ENCODE data around the gene SIRPB1.
"Not testable (repeated sequence)": the region's sequence is repeated elsewhere in the genome, so short reads cannot be mapped to it uniquely, and the experiment has no call there.

The SIRPB1 gene

GRCh38 chr20:1587781-1588532, 31.9 kb downstream of the SIRPB1 start:
- TF ChIP-seq EZH2 (IDR thresholded peaks at IDR 0.05; ENCODE audit: borderline replicate concordance, low read length) = no peak
- no peak for TF ChIP-seq CTCF (IDR thresholded peaks at IDR 0.05; ENCODE audit: low read length)
- Histone ChIP-seq H3K27me3 (ENCODE audit: insufficient read depth, low read length) (no peaks in the 10 kb centered on the region), H3K4me3 (ENCODE audit: low read depth, low read length, poor library complexity, severe bottlenecking) (no peak overlapping the region), H3K4me2 (ENCODE audit: low read length) (no peak overlapping the region), H3F3A (ENCODE audit: insufficient read depth, low read length) (no peaks in the 10 kb centered on the region), H3K36me3 (ENCODE audit: insufficient read depth, low read length) (no peaks in the 10 kb centered on the region), H3K79me2 (ENCODE audit: insufficient read depth, low read length) (no peaks in the 10 kb centered on the region), H3K4me1 (ENCODE audit: insufficient read depth, low read length, severe bottlenecking) (no peaks in the 10 kb centered on the region), H3K9me2 (ENCODE audit: low read depth, low read length) (no peaks in the 10 kb centered on the region), H3K27ac (ENCODE audit: low read depth, low read length, poor library complexity, severe bottlenecking) (no peak overlapping the region), H3K9me3 (ENCODE audit: low read length) (no peaks in the 10 kb centered on the region), H4K20me1 (ENCODE audit: insufficient read depth, low read length) (no peaks in the 10 kb centered on the region), H3K9ac (ENCODE audit: low read length) (no peak overlapping the region), H2AFZ (ENCODE audit: low read length) (no peak overlapping the region)

GRCh38 chr20:1579488-1579887, 40.3 kb downstream of the SIRPB1 start:
- Histone ChIP-seq H3K9me2 (ENCODE audit: low read depth, low read length) (no peaks in the 10 kb centered on the region), H4K20me1 (ENCODE audit: insufficient read depth, low read length) (no peaks in the 10 kb centered on the region), H3K36me3 (ENCODE audit: insufficient read depth, low read length) (no peaks in the 10 kb centered on the region), H3K27me3 (ENCODE audit: insufficient read depth, low read length) (no peaks in the 10 kb centered on the region), H2AFZ (ENCODE audit: low read length) (no peak overlapping the region), H3F3A (ENCODE audit: insufficient read depth, low read length) (no peaks in the 10 kb centered on the region), H3K4me2 (ENCODE audit: low read length) (no peak overlapping the region), H3K4me3 (ENCODE audit: low read depth, low read length, poor library complexity, severe bottlenecking) (no peak overlapping the region), H3K4me1 (ENCODE audit: insufficient read depth, low read length, severe bottlenecking) (no peaks in the 10 kb centered on the region), H3K9ac (ENCODE audit: low read length) (no peak overlapping the region), H3K27ac (ENCODE audit: low read depth, low read length, poor library complexity, severe bottlenecking) (no peak overlapping the region), H3K9me3 (ENCODE audit: low read length) (no peaks in the 10 kb centered on the region), H3K79me2 (ENCODE audit: insufficient read depth, low read length) (no peaks in the 10 kb centered on the region)
- TF ChIP-seq CTCF (IDR thresholded peaks at IDR 0.05; ENCODE audit: low read length) = no peak
- TF ChIP-seq EZH2 (IDR thresholded peaks at IDR 0.05; ENCODE audit: borderline replicate concordance, low read length) = no peak

GRCh38 chr20:1577906-1578305, 41.9 kb downstream of the SIRPB1 start:
- no peaks in the 10 kb centered on the region for H3K79me2 ChIP-seq (ENCODE audit: insufficient read depth, low read length)
- H3K4me3 ChIP-seq (ENCODE audit: low read depth, low read length, poor library complexity, severe bottlenecking) = no peak overlapping the region
- no peaks in the 10 kb centered on the region for H3K9me2 ChIP-seq (ENCODE audit: low read depth, low read length)
- no peak overlapping the region for H3K4me2 ChIP-seq (ENCODE audit: low read length)
- no peaks in the 10 kb centered on the region for H3K36me3 ChIP-seq (ENCODE audit: insufficient read depth, low read length)
- no peak for TF ChIP-seq EZH2 (IDR thresholded peaks at IDR 0.05; ENCODE audit: borderline replicate concordance, low read length)
- no peak for TF ChIP-seq CTCF (IDR thresholded peaks at IDR 0.05; ENCODE audit: low read length)
- H3K27me3 ChIP-seq (ENCODE audit: insufficient read depth, low read length) = no peaks in the 10 kb centered on the region
- H3F3A ChIP-seq (ENCODE audit: insufficient read depth, low read length) = no peaks in the 10 kb centered on the region
- H3K4me1 ChIP-seq (ENCODE audit: insufficient read depth, low read length, severe bottlenecking) = no peaks in the 10 kb centered on the region
- no peak overlapping the region for H3K27ac ChIP-seq (ENCODE audit: low read depth, low read length, poor library complexity, severe bottlenecking)
- no peak overlapping the region for H3K9ac ChIP-seq (ENCODE audit: low read length)
- no peaks in the 10 kb centered on the region for H4K20me1 ChIP-seq (ENCODE audit: insufficient read depth, low read length)
- H3K9me3 ChIP-seq (ENCODE audit: low read length) = no peaks in the 10 kb centered on the region
- no peak overlapping the region for H2AFZ ChIP-seq (ENCODE audit: low read length)

GRCh38 chr20:1577313-1577712, 42.5 kb downstream of the SIRPB1 start:
- H3K4me3 ChIP-seq (ENCODE audit: low read depth, low read length, poor library complexity, severe bottlenecking); H3K27me3 ChIP-seq (ENCODE audit: insufficient read depth, low read length); H2AFZ ChIP-seq (ENCODE audit: low read length); H4K20me1 ChIP-seq (ENCODE audit: insufficient read depth, low read length); H3K4me1 ChIP-seq (ENCODE audit: insufficient read depth, low read length, severe bottlenecking); H3K27ac ChIP-seq (ENCODE audit: low read depth, low read length, poor library complexity, severe bottlenecking); H3K36me3 ChIP-seq (ENCODE audit: insufficient read depth, low read length); H3K9me2 ChIP-seq (ENCODE audit: low read depth, low read length); H3K79me2 ChIP-seq (ENCODE audit: insufficient read depth, low read length); H3K4me2 ChIP-seq (ENCODE audit: low read length); H3F3A ChIP-seq (ENCODE audit: insufficient read depth, low read length); H3K9ac ChIP-seq (ENCODE audit: low read length); H3K9me3 ChIP-seq (ENCODE audit: low read length): not testable (repeated sequence)
